Keratinocyte (primary cell): ENCODE data around the gene GPSM1. TPM values are rescaled to one million over a fixed set of nuclear protein-coding genes. Genes with fewer than 3 reads are reported as not detected.
A peak's percentile ranks its signal among the peaks of the same experiment; 100 is the strongest.

Source experiments
- DNase-seq: peaks from one replicate; pipeline ENCODE4 v3.0.0-alpha.2; 2011; ENCODE audit warnings: low read depth, missing footprints, low spot score
- FAIRE-seq: peaks from 2 replicates; lab custom pipeline; 2011; peaks lifted over from hg19 to GRCh38; lab: Jason Lieb, UNC
- H2AFZ ChIP-seq: 2 replicates; pipeline ENCODE4 v1.6.0; 2012; ENCODE audit warnings: low read length, control low read depth, inconsistent platforms; ENCODE audit not compliant: control insufficient read depth
- H3K27ac ChIP-seq: 2 replicates; pipeline ENCODE4 v1.5.1; 2011; ENCODE audit warnings: low read length; ENCODE audit not compliant: control insufficient read depth, insufficient read depth
- H3K27me3 ChIP-seq: 3 replicates; pipeline ENCODE4 v1.6.0; 2011; ENCODE audit warnings: low read length; ENCODE audit not compliant: control insufficient read depth, insufficient read depth; ENCODE audit errors: extremely low read depth
- H3K36me3 ChIP-seq, 2 experiments: 2 replicates in 1 of 2; 3 replicates in 1 of 2; pipeline ENCODE4 v1.5.1; 2011; ENCODE audit warnings: low read length in 2 of 2, mild to moderate bottlenecking in 1 of 2; ENCODE audit not compliant: control insufficient read depth in 2 of 2, insufficient read depth in 2 of 2; ENCODE audit errors: extremely low read depth in 1 of 2
- H3K4me1 ChIP-seq: 3 replicates; pipeline ENCODE4 v1.5.1; 2011; ENCODE audit warnings: low read length; ENCODE audit not compliant: control insufficient read depth, insufficient read depth; ENCODE audit errors: extremely low read depth
- H3K4me2 ChIP-seq: 3 replicates; pipeline ENCODE4 v1.6.0; 2011; ENCODE audit warnings: low read depth, low read length; ENCODE audit not compliant: control insufficient read depth, insufficient read depth; ENCODE audit errors: extremely low read depth
- H3K4me3 ChIP-seq, 3 experiments: fragments of 200-600 bp in 1 of 3; sonication (generic) in 1 of 3; 2 replicates in 2 of 3; 3 replicates in 1 of 3; pipeline ENCODE4 v1.5.1; 2011 to 2016; ENCODE audit warnings: low read length in 3 of 3, mild to moderate bottlenecking in 3 of 3, control low read depth in 2 of 3, inconsistent platforms in 1 of 3, low read depth in 1 of 3, mixed read lengths in 1 of 3, mixed run types in 1 of 3, moderate library complexity in 1 of 3; ENCODE audit not compliant: control insufficient read depth in 2 of 3, insufficient read depth in 2 of 3; ENCODE audit errors: extremely low read depth in 1 of 3
- H3K79me2 ChIP-seq: 2 replicates; pipeline ENCODE4 v1.6.0; 2012; ENCODE audit warnings: low read length; ENCODE audit not compliant: control insufficient read depth, insufficient read depth
- H3K9ac ChIP-seq: 3 replicates; pipeline ENCODE4 v1.6.0; 2011; ENCODE audit warnings: low read length; ENCODE audit not compliant: control insufficient read depth, insufficient read depth; ENCODE audit errors: extremely low read depth
- H3K9me1 ChIP-seq: 3 replicates; pipeline ENCODE4 v1.6.0; 2011; ENCODE audit warnings: low read length; ENCODE audit not compliant: control insufficient read depth, insufficient read depth; ENCODE audit errors: extremely low read depth
- H3K9me3 ChIP-seq: 2 replicates; pipeline ENCODE4 v1.5.1; 2012; ENCODE audit warnings: low read depth, low read length; ENCODE audit not compliant: control insufficient read depth
- H4K20me1 ChIP-seq: 3 replicates; pipeline ENCODE4 v1.6.0; 2011; ENCODE audit warnings: low read length; ENCODE audit not compliant: control insufficient read depth, insufficient read depth; ENCODE audit errors: extremely low read depth
- EZH2 ChIP-seq: IDR thresholded peaks from one replicate; pipeline ENCODE4 v1.6.1; 2012; ENCODE audit warnings: inconsistent platforms, mild to moderate bottlenecking, low read length, moderate library complexity
- dilution Hi-C: fragments of 300-500 bp; cut with MboI; formaldehyde crosslinking; loops from one replicate; pipeline ENCODE4 v1.7.0; 2020; ENCODE audit warnings: low sequenced_read_pairs; ENCODE audit not compliant: extremely low pct_ligation_motif_present
- polyA minus RNA-seq, 3 experiments: library from RNA; depleted of rRNA, polyadenylated mRNA; stranded (reverse); fragments of >200 nt; gene quantifications; 1 replicate in 1 of 3; 2 replicates in 1 of 3; 3 replicates in 1 of 3; pipeline ENCODE4 v1.2.3, GENCODE V29; 2011
- polyA plus RNA-seq, 5 experiments: library from polyadenylated mRNA; depleted of rRNA in 3 of 5; stranded (reverse) in 3 of 5; stranded (forward) in 1 of 5; unstranded in 1 of 5; fragments of >200 nt; gene quantifications; 1 replicate in 1 of 5; 2 replicates in 3 of 5; 3 replicates in 1 of 5; pipeline versions ENCODE4 v1.2.1 to v1.2.3, GENCODE V29; 2011 to 2012; ENCODE audit warnings: missing spikeins in 2 of 5, low read depth in 1 of 5, low replicate concordance in 1 of 5
- TF ChIP-seq, protein P1 (sequence below), 3 experiments: IDR thresholded peaks in 1 of 3; conservative IDR thresholded peaks in 1 of 3; optimal IDR thresholded peaks in 1 of 3; 2 replicates in 2 of 3; 3 replicates in 1 of 3; pipeline versions ENCODE3 to v1.5.1; 2011; ENCODE audit warnings: low read length in 3 of 3, mild to moderate bottlenecking in 3 of 3, moderate library complexity in 2 of 3, control low read depth in 1 of 3, inconsistent platforms in 1 of 3; ENCODE audit not compliant: insufficient read depth in 2 of 3; ENCODE audit errors: extremely low read depth in 1 of 3

The GPSM1 gene, protein sequence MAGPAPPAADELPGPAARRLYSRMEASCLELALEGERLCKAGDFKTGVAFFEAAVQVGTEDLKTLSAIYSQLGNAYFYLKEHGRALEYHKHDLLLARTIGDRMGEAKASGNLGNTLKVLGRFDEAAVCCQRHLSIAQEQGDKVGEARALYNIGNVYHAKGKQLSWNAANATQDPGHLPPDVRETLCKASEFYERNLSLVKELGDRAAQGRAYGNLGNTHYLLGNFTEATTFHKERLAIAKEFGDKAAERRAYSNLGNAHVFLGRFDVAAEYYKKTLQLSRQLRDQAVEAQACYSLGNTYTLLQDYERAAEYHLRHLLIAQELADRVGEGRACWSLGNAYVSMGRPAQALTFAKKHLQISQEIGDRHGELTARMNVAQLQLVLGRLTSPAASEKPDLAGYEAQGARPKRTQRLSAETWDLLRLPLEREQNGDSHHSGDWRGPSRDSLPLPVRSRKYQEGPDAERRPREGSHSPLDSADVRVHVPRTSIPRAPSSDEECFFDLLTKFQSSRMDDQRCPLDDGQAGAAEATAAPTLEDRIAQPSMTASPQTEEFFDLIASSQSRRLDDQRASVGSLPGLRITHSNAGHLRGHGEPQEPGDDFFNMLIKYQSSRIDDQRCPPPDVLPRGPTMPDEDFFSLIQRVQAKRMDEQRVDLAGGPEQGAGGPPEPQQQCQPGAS
- 2.5 to 8.1 TPM (median 3.3 TPM) in 3 replicates for polyA plus RNA-seq
- polyA plus RNA-seq (2011; ENCODE audit: low read depth): 3.3 TPM
- polyA plus RNA-seq (2011; cell fraction: cytosol; rRNA removed): 2.5 and 7.4 TPM in 2 replicates
- 12.7 and 21.1 TPM in 2 replicates for polyA plus RNA-seq (2011; cell fraction: nucleus; rRNA removed)
- polyA plus RNA-seq (2012; ENCODE audit: low replicate concordance): 6.2 and 8.7 TPM in 2 replicates
- polyA minus RNA-seq: 2.0 to 4.7 TPM (median 3.7 TPM) in 3 replicates
- polyA minus RNA-seq (2011; cell fraction: cytosol; rRNA and poly(A)+ RNA removed): 12.9 TPM
- polyA minus RNA-seq (2011; cell fraction: nucleus; rRNA and poly(A)+ RNA removed): 7.6 and 11.4 TPM in 2 replicates

DNA sequence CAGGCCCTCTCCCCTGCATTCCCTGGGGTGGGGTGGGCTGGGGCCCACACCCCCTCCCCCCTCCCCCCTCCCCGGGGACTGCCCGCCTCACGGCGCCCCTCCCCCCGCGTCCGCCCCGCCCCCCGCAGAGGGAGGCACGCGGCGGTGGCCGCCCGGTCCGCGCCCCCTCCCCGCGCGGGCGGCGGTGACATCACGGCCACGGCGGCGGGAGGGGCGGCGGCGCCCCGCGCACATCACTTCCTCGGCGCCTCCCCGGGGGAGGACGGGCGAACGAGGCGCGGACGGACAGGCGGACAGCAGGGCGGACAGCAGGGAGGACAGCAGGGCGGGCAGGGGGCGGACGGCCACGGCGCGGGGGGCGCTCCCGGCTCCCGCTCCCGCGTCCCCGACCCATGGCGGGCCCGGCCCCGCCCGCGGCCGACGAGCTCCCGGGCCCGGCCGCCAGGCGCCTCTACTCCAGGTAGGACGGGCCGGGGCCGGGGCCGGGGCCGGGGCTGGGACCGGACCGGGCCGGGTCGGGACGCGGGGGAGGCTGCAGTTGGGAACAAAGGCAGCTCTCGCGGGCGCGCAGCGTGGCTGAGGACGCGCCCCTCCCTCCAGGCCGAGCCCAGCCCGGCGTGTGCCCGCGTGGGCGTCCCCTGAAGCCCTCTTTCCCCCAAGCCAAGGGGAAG lies at the start of gene GPSM1:
Gene GPSM1 (plus strand): TSS at position 236 of the 671 bp plus-strand sequence. CDS start 157 bp downstream, at position 393.
- H3K36me3 ChIP-seq: no peaks in the 10 kb centered on the region
- H3K9ac ChIP-seq: peak within 1 kb of the TSS; percentile 41
- dilution Hi-C loops: no loop called here
- TF ChIP-seq, protein P1, sequence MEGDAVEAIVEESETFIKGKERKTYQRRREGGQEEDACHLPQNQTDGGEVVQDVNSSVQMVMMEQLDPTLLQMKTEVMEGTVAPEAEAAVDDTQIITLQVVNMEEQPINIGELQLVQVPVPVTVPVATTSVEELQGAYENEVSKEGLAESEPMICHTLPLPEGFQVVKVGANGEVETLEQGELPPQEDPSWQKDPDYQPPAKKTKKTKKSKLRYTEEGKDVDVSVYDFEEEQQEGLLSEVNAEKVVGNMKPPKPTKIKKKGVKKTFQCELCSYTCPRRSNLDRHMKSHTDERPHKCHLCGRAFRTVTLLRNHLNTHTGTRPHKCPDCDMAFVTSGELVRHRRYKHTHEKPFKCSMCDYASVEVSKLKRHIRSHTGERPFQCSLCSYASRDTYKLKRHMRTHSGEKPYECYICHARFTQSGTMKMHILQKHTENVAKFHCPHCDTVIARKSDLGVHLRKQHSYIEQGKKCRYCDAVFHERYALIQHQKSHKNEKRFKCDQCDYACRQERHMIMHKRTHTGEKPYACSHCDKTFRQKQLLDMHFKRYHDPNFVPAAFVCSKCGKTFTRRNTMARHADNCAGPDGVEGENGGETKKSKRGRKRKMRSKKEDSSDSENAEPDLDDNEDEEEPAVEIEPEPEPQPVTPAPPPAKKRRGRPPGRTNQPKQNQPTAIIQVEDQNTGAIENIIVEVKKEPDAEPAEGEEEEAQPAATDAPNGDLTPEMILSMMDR (optimal IDR thresholded peaks at IDR 0.05 in 1 of 3, IDR thresholded peaks at IDR 0.05 in 1 of 3, conservative IDR thresholded peaks at IDR 0.05 in 1 of 3; ENCODE audit: extremely low read depth in 1 of 3, insufficient read depth in 2 of 3, low read length in 3 of 3): no peak
- no peak for TF ChIP-seq EZH2
- no peak for FAIRE-seq
- H3K4me1 ChIP-seq: peaks cover 20% of the 10 kb centered on the region
- no peak for DNase-seq
- peaks cover 17% of the 10 kb centered on the region for H3K27me3 ChIP-seq
- H3K9me3 ChIP-seq: no peaks in the 10 kb centered on the region
- no peak within 1 kb of the TSS for H3K27ac ChIP-seq
- peak within 1 kb of the TSS; percentile 84 for H3K4me2 ChIP-seq
- H3K9me1 ChIP-seq: no peaks in the 10 kb centered on the region
- H3K4me3 ChIP-seq: peak within 1 kb of the TSS; percentile 52 to 63 (median 52)
- H4K20me1 ChIP-seq: no peaks in the 10 kb centered on the region
- H3K79me2 ChIP-seq: no peaks in the 10 kb centered on the region
- peak within 1 kb of the TSS; percentile 33 for H2AFZ ChIP-seq

DNA sequence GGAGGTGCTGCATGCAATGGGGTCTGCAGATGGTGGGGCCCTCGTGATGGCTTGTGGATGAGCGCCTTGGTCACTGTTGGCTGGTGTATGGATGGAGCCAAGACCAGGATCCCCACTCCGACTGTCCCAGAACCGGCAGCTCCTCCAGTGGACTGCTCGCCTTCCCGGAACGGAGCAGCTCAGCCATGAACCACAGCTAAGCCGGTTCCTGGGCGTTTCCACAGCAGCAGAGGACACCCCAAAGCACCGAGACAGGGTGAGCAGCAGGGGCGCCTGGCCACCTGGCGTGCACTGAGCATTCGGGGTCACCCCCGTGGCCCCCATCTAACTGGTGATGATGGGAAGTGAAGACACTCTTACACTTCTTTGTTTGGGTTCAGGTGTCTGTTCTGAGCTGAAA lies 49.6 kb upstream of the GPSM1 start:
- Histone ChIP-seq H3K36me3 (no peaks in the 10 kb centered on the region), H4K20me1 (no peaks in the 10 kb centered on the region), H3K4me2 (no peak overlapping the region), H2AFZ (no peak overlapping the region), H3K79me2 (no peaks in the 10 kb centered on the region), H3K9me1 (no peaks in the 10 kb centered on the region), H3K4me3 (no peak overlapping the region), H3K4me1 (no peaks in the 10 kb centered on the region), H3K9me3 (no peaks in the 10 kb centered on the region), H3K27me3 (peaks cover 40% of the 10 kb centered on the region), H3K9ac (no peak overlapping the region), H3K27ac (no peak overlapping the region)
- DNase-seq (no peak), FAIRE-seq (no peak)
- dilution Hi-C loops: no loop called here
- no peak for TF ChIP-seq EZH2
- TF ChIP-seq, protein P1 (optimal IDR thresholded peaks at IDR 0.05 in 1 of 3, IDR thresholded peaks at IDR 0.05 in 1 of 3, conservative IDR thresholded peaks at IDR 0.05 in 1 of 3; ENCODE audit: extremely low read depth in 1 of 3, insufficient read depth in 2 of 3, low read length in 3 of 3): no peak
